ENCODE data around the gene BTBD9. TPM values are rescaled to one million over a fixed set of nuclear protein-coding genes. Genes with fewer than 3 reads are reported as not detected.

Gene BTBD9
- total RNA-seq, 1 experiment from 2014 or later, result 15.4 TPM

GRCh38 chr6:38177882-38178583 is 461.7 kb downstream of the BTBD9 start:
- no peak for DNase-seq (ENCODE audit: low read depth)

- DNase-seq (ENCODE audit: low read depth), result no peak
Measured at GRCh38 chr6:38176797-38177751, 462.7 kb downstream of the BTBD9 start.

- DNase-seq (ENCODE audit: low read depth), result no peak
Measured at GRCh38 chr6:38175786-38176185, 463.9 kb downstream of the BTBD9 start.

- DNase-seq (ENCODE audit: low read depth), result no peak
Measured at GRCh38 chr6:38174806-38175495, 464.8 kb downstream of the BTBD9 start.

GRCh38 chr6:38174315-38174714 is 465.4 kb downstream of the BTBD9 start:
- DNase-seq (ENCODE audit: low read depth), result no peak

GRCh38 chr6:38173909-38174308 is 465.8 kb downstream of the BTBD9 start:
- DNase-seq (ENCODE audit: low read depth), result no peak

GRCh38 chr6:38172739-38173410 is 466.9 kb downstream of the BTBD9 start:
- DNase-seq (ENCODE audit: low read depth), result no peak

- no peak for DNase-seq (ENCODE audit: low read depth)
Measured at GRCh38 chr6:38171997-38172738, 467.6 kb downstream of the BTBD9 start.

GRCh38 chr6:38170666-38171355 is 468.9 kb downstream of the BTBD9 start:
- DNase-seq (ENCODE audit: low read depth), result no peak

- DNase-seq (ENCODE audit: low read depth), result no peak
Measured at GRCh38 chr6:38169977-38170526, 469.7 kb downstream of the BTBD9 start.

- no peak for DNase-seq (ENCODE audit: low read depth)
Measured at GRCh38 chr6:38169221-38169976, 470.3 kb downstream of the BTBD9 start.

GRCh38 chr6:38168699-38169098 is 471.0 kb downstream of the BTBD9 start:
- no peak for DNase-seq (ENCODE audit: low read depth)

- DNase-seq (ENCODE audit: low read depth), result no peak
Measured at GRCh38 chr6:38168126-38168525, 471.6 kb downstream of the BTBD9 start.

GRCh38 chr6:38167598-38167997 is 472.1 kb downstream of the BTBD9 start:
- no peak for DNase-seq (ENCODE audit: low read depth)

GRCh38 chr6:38166411-38167240 is 473.1 kb downstream of the BTBD9 start:
- DNase-seq (ENCODE audit: low read depth), result no peak

- no peak for DNase-seq (ENCODE audit: low read depth)
Measured at GRCh38 chr6:38164671-38165108, 475.0 kb downstream of the BTBD9 start.

- DNase-seq (ENCODE audit: low read depth), result no peak
Measured at GRCh38 chr6:38164131-38164481, 475.6 kb downstream of the BTBD9 start.

Measured in Daoy (cell line).